ENCODE measurements around the gene GBP2.

GBP2 gene

GRCh38 chr1:89064632-89065031 lies 61.3 kb downstream of the GBP2 start:
- DNase-seq (ENCODE audit: low read depth): no peak

- no peak for DNase-seq (ENCODE audit: low read depth)
Observed at GRCh38 chr1:89063094-89063493, 62.8 kb downstream of the GBP2 start.

GRCh38 chr1:89060091-89060490 lies 65.8 kb downstream of the GBP2 start:
- peak; percentile 36 for DNase-seq (ENCODE audit: low read depth)
